ENCODE results near the gene TIGD3. TPM values are rescaled to one million over a fixed set of nuclear protein-coding genes. Genes with fewer than 3 reads are reported as not detected.

The TIGD3 gene
- total RNA-seq, 1 donor from 2014 or later = 0.75 TPM

GRCh38 chr11:65400307-65401072, 45.9 kb downstream of the TIGD3 start:
- no peak for DNase-seq (ENCODE audit: low read depth)
- H3K4me3 ChIP-seq (ENCODE audit: low read depth, low read length) = no peak overlapping the region
- TF ChIP-seq CTCF (conservative IDR thresholded peaks at IDR 0.05; ENCODE audit: low read depth, low read length) = no peak

GRCh38 chr11:65401073-65401802, 46.7 kb downstream of the TIGD3 start:
- DNase-seq (ENCODE audit: low read depth) = no peak
- TF ChIP-seq CTCF (conservative IDR thresholded peaks at IDR 0.05; ENCODE audit: low read depth, low read length) = no peak
- H3K4me3 ChIP-seq (ENCODE audit: low read depth, low read length) = no peak overlapping the region

- TF ChIP-seq CTCF (conservative IDR thresholded peaks at IDR 0.05; ENCODE audit: low read depth, low read length) = no peak
- no peak for DNase-seq (ENCODE audit: low read depth)
These were observed 47.3 kb downstream of the TIGD3 start for GRCh38 chr11:65401803-65402248.

GRCh38 chr11:65402790-65403189, 48.2 kb downstream of the TIGD3 start:
- H3K4me3 ChIP-seq (ENCODE audit: low read depth, low read length) = no peak overlapping the region
- no peak for DNase-seq (ENCODE audit: low read depth)
- no peak for TF ChIP-seq CTCF (conservative IDR thresholded peaks at IDR 0.05; ENCODE audit: low read depth, low read length)

More at GRCh38 chr11:65401803-65402248, 47.3 kb downstream of the TIGD3 start:
- H3K4me3 ChIP-seq (ENCODE audit: low read depth, low read length) = no peak overlapping the region

- no peak for DNase-seq (ENCODE audit: low read depth)
- TF ChIP-seq CTCF (conservative IDR thresholded peaks at IDR 0.05; ENCODE audit: low read depth, low read length) = no peak
- H3K4me3 ChIP-seq (ENCODE audit: low read depth, low read length) = no peak overlapping the region
These were observed 49.1 kb downstream of the TIGD3 start for GRCh38 chr11:65403607-65404121.

GRCh38 chr11:65404210-65404609, 49.7 kb downstream of the TIGD3 start:
- no peak overlapping the region for H3K4me3 ChIP-seq (ENCODE audit: low read depth, low read length)
- TF ChIP-seq CTCF (conservative IDR thresholded peaks at IDR 0.05; ENCODE audit: low read depth, low read length) = no peak
- DNase-seq (ENCODE audit: low read depth) = no peak
